Measurements from ENCODE around the gene RASGEF1B. TPM values are rescaled to one million over a fixed set of nuclear protein-coding genes. Genes with fewer than 3 reads are reported as not detected.
"Not testable (repeated sequence)": the region's sequence is repeated elsewhere in the genome, so short reads cannot be mapped to it uniquely, and the experiment has no call there.

RASGEF1B gene
- total RNA-seq, 4 donors from 2014 or later = 14.1 to 31.0 (median 26.2) TPM

DNA sequence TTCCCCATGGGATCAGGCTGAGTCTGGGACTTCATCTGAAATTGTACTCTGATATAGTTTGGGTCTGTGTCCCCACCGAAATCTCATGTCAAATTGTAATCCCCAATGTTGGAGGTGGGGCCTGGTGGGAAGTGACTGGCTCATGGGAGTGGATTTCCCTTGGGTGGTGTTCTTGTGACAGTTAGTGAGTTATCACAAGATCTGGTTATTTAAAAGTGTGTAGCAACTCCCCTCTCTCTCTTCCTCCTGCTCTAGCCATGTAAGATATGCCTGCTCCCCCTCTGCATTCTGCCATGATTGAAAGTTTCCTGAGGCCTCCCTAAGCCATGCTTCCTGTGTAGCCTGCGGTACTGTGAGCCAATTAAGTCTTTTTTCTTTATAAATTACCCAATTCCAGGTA, 61.0 kb downstream of the RASGEF1B start:
- H3K9me3 ChIP-seq = no peaks in the 10 kb centered on the region
- H3K36me3 ChIP-seq = no peaks in the 10 kb centered on the region
- intact Hi-C loops (cut with DNase I; ENCODE audit: low total_unique reads) (no loop called here), in situ Hi-C loops (cut with MboI; ENCODE audit: low pct_ligation_motif_present in 1 of 4, low pct_unique_long_range_greater_than_20kb in 1 of 4, low sequenced_read_pairs in 3 of 4) (loop anchor here in 3 of 4 donors (25.0 kb wide), 1 partner anchor 802 kb away; no protein-coding TSS in a partner anchor)
- H3K4me1 ChIP-seq = peaks cover 0 to 3% (median 0%) of the 10 kb centered on the region in 4 donors
- DNase-seq = no peak
- no peak overlapping the region for H3K4me3 ChIP-seq
- no peaks in the 10 kb centered on the region for H3K27me3 ChIP-seq
- TF ChIP-seq POLR2A (IDR thresholded peaks at IDR 0.05) (no peak), EP300 (IDR thresholded peaks at IDR 0.05; ENCODE audit: low read depth) (no peak), POLR2AphosphoS5 (IDR thresholded peaks at IDR 0.05) (no peak)
- TF ChIP-seq, protein P1, sequence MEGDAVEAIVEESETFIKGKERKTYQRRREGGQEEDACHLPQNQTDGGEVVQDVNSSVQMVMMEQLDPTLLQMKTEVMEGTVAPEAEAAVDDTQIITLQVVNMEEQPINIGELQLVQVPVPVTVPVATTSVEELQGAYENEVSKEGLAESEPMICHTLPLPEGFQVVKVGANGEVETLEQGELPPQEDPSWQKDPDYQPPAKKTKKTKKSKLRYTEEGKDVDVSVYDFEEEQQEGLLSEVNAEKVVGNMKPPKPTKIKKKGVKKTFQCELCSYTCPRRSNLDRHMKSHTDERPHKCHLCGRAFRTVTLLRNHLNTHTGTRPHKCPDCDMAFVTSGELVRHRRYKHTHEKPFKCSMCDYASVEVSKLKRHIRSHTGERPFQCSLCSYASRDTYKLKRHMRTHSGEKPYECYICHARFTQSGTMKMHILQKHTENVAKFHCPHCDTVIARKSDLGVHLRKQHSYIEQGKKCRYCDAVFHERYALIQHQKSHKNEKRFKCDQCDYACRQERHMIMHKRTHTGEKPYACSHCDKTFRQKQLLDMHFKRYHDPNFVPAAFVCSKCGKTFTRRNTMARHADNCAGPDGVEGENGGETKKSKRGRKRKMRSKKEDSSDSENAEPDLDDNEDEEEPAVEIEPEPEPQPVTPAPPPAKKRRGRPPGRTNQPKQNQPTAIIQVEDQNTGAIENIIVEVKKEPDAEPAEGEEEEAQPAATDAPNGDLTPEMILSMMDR (IDR thresholded peaks at IDR 0.05) = no peak
- WGBS, 2 donors (ENCODE audit: low coverage in 1 of 2) = 45 to 80% methylated on average over 1 to 2 of the region's 2 CpGs
- H3K27ac ChIP-seq = no peak overlapping the region

DNA sequence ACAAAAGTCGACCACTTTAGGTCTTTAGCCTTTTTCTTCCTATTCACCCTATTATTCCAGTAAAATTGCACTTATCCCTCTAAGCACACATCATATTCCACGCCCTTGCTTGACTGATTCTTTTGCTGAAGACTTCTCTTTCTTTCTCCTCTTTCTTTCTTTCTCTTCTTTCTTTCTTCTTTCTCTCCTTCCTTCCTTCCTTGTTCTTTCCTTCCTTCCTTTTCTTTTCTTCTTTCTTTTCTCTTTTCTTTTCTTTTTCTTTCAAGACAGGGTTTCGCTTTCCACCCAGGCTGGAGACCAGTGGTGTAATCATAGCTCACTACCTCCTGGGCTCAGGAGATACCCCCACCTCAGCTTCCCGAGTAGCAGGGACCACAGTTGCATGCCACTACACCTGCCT, 61.9 kb downstream of the RASGEF1B start:
- no peaks in the 10 kb centered on the region for H3K36me3 ChIP-seq
- intact Hi-C loops (cut with DNase I; ENCODE audit: low total_unique reads) (loop anchor here (10.0 kb wide), 1 partner anchor 855 kb away; no protein-coding TSS in a partner anchor), in situ Hi-C loops (cut with MboI; ENCODE audit: low pct_ligation_motif_present in 1 of 4, low pct_unique_long_range_greater_than_20kb in 1 of 4, low sequenced_read_pairs in 3 of 4) (loop anchor here (10.0 to 25.0 kb wide), 3 partner anchors 435 to 802 kb away; no protein-coding TSS in a partner anchor)
- H3K4me1 ChIP-seq = peaks cover 0 to 6% (median 0%) of the 10 kb centered on the region in 4 donors
- no peaks in the 10 kb centered on the region for H3K27me3 ChIP-seq
- TF ChIP-seq EP300 (IDR thresholded peaks at IDR 0.05; ENCODE audit: low read depth) (no peak), POLR2AphosphoS5 (IDR thresholded peaks at IDR 0.05) (no peak), POLR2A (IDR thresholded peaks at IDR 0.05) (no peak)
- TF ChIP-seq, protein P1 (IDR thresholded peaks at IDR 0.05) = no peak
- no peak overlapping the region for H3K27ac ChIP-seq
- WGBS, 2 donors (ENCODE audit: low coverage in 1 of 2) = 74 to 86% methylated on average over 4 of the region's 4 CpGs
- no peak overlapping the region for H3K4me3 ChIP-seq
- no peaks in the 10 kb centered on the region for H3K9me3 ChIP-seq
- DNase-seq = no peak

DNA sequence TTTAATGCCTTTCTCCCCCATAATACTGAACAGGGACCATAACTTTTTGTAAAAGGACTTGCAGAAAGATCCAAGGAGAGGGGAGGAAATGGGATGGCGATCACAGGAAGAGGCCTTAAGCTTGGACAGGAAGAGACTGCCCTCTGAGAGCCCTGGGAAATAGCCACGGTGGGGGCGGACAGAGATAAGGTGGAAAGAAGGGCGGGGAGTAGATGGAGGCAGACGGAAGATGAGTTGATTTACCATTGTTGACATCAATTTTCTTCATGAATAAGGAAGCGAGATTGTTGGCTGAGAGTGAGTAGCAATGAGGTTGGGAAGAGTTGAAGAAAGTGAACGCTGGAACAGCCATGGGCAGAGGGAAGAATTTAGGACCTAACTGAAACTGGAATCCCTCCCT, 63.4 kb downstream of the RASGEF1B start:
- no peaks in the 10 kb centered on the region for H3K27me3 ChIP-seq
- no peak overlapping the region for H3K27ac ChIP-seq
- 73 to 81% methylated on average over 7 of the region's 7 CpGs for WGBS, 2 donors (ENCODE audit: low coverage in 1 of 2)
- no peak for DNase-seq
- in situ Hi-C loops (cut with MboI; ENCODE audit: low pct_ligation_motif_present in 1 of 4, low pct_unique_long_range_greater_than_20kb in 1 of 4, low sequenced_read_pairs in 3 of 4) = loop anchor here (10.0 to 25.0 kb wide), 3 partner anchors 436 to 804 kb away; no protein-coding TSS in a partner anchor
- H3K4me3 ChIP-seq = no peak overlapping the region
- TF ChIP-seq, protein P1 (IDR thresholded peaks at IDR 0.05) = no peak
- TF ChIP-seq POLR2A (IDR thresholded peaks at IDR 0.05) (no peak), EP300 (IDR thresholded peaks at IDR 0.05; ENCODE audit: low read depth) (no peak), POLR2AphosphoS5 (IDR thresholded peaks at IDR 0.05) (no peak)
- no peaks in the 10 kb centered on the region for H3K9me3 ChIP-seq
- intact Hi-C loops (cut with DNase I; ENCODE audit: low total_unique reads) = loop anchor here (10.0 kb wide), 1 partner anchor 856 kb away; no protein-coding TSS in a partner anchor
- peaks cover 0 to 6% (median 0%) of the 10 kb centered on the region in 4 donors for H3K4me1 ChIP-seq
- no peaks in the 10 kb centered on the region for H3K36me3 ChIP-seq

DNA sequence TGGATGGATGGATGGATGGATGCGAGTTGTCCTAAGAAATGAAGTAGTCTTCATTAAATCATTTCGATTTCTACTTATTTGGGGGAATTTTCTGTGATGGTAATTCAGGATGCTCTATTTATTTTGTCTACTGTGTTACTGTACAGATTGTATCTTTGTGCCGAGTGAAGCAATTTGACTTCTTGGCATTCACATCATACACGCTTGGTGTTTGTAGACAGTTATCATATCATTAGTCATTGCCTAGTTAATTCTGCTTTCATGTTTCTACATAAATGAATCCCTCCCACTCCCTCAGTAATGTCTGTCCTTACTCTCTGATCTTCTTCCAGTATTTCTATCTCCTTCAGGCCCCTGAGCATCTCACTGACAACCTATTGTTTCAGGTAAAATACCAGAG, 64.0 kb downstream of the RASGEF1B start:
- H3K4me3 ChIP-seq = no peak overlapping the region
- no peak for DNase-seq
- no peaks in the 10 kb centered on the region for H3K27me3 ChIP-seq
- H3K36me3 ChIP-seq = no peaks in the 10 kb centered on the region
- intact Hi-C loops (cut with DNase I; ENCODE audit: low total_unique reads) = loop anchor here (10.0 kb wide), 1 partner anchor 857 kb away; no protein-coding TSS in a partner anchor
- in situ Hi-C loops (cut with MboI; ENCODE audit: low pct_ligation_motif_present in 1 of 4, low pct_unique_long_range_greater_than_20kb in 1 of 4, low sequenced_read_pairs in 3 of 4) = loop anchor here (10.0 to 25.0 kb wide), 3 partner anchors 437 to 805 kb away; no protein-coding TSS in a partner anchor
- WGBS, 2 donors (ENCODE audit: low coverage in 1 of 2) = 81 to 90% methylated on average over 4 of the region's 4 CpGs
- no peak overlapping the region for H3K27ac ChIP-seq
- TF ChIP-seq EP300 (IDR thresholded peaks at IDR 0.05; ENCODE audit: low read depth) (no peak), POLR2A (IDR thresholded peaks at IDR 0.05) (no peak), POLR2AphosphoS5 (IDR thresholded peaks at IDR 0.05) (no peak)
- TF ChIP-seq, protein P1 (IDR thresholded peaks at IDR 0.05) = no peak
- H3K9me3 ChIP-seq = no peaks in the 10 kb centered on the region
- H3K4me1 ChIP-seq = peaks cover 0 to 6% (median 0%) of the 10 kb centered on the region in 4 donors

DNA sequence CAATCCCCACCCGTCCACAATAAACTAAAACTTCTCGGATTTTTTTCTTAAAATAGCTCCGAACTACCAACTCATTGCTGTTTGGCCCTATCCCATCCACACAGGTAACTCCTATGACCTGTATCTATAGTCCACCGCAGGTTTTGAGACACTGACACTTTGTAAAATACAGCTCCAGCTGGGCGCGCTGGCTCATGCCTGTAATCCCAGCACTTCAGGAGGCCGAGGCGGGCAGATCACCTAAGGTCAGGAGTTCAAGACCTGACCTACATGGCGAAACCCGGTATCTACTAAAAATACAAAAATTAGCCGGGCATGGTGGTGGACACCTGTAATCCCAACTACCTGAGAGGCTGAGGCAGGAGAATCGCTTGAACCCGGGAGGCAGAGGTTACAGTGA, 65.2 kb downstream of the RASGEF1B start:
- not testable (repeated sequence) for H3K4me1 ChIP-seq, H3K27ac ChIP-seq, H3K27me3 ChIP-seq, H3K36me3 ChIP-seq, H3K9me3 ChIP-seq, H3K4me3 ChIP-seq, DNase-seq
- in situ Hi-C loops (cut with MboI; ENCODE audit: low pct_ligation_motif_present in 1 of 4, low pct_unique_long_range_greater_than_20kb in 1 of 4, low sequenced_read_pairs in 3 of 4) = loop anchor here (10.0 to 25.0 kb wide), 3 partner anchors 438 to 806 kb away; no protein-coding TSS in a partner anchor
- 63 to 75% methylated on average over 12 to 13 of the region's 13 CpGs for WGBS, 2 donors (ENCODE audit: low coverage in 1 of 2)
- intact Hi-C loops (cut with DNase I; ENCODE audit: low total_unique reads) = loop anchor here (10.0 kb wide), 1 partner anchor 858 kb away; no protein-coding TSS in a partner anchor

Data from transverse colon (tissue), 4 donors.